ENCODE results near the gene KRT71. TPM values are rescaled to one million over a fixed set of nuclear protein-coding genes. Genes with fewer than 3 reads are reported as not detected.

KRT71 gene
- total RNA-seq, 4 donors from 2014 or later, result not detected

GRCh38 chr12:52577316-52577715 lies 24.4 kb upstream of the KRT71 start:
- Histone ChIP-seq H3K4me3 (replicated peaks in 1 of 3) (no peak overlapping the region), H3K36me3 (no peaks in the 10 kb centered on the region), H3K27me3 (no peaks in the 10 kb centered on the region), H3K27ac (no peak overlapping the region), H3K4me1 (peaks cover 8 to 18% of the 10 kb centered on the region in 2 donors), H3K9me3 (no peaks in the 10 kb centered on the region)
- DNase-seq, result no peak
- 94% methylated on average over 8 of the region's 8 CpGs for WGBS, 2 donors
- TF ChIP-seq POLR2A (IDR thresholded peaks at IDR 0.05) (no peak), CTCF (IDR thresholded peaks at IDR 0.05) (no peak)
- intact Hi-C loops (cut with DNase I), result no loop called here

- H3K4me3 ChIP-seq (replicated peaks in 1 of 3), result no peak overlapping the region
- intact Hi-C loops (cut with DNase I), result no loop called here
- no peaks in the 10 kb centered on the region for H3K9me3 ChIP-seq
- H3K27ac ChIP-seq, result no peak overlapping the region
- no peak for DNase-seq
- H3K36me3 ChIP-seq, result no peaks in the 10 kb centered on the region
- H3K4me1 ChIP-seq, result peaks cover 8 to 18% of the 10 kb centered on the region in 2 donors
- WGBS, 2 donors, result 98 to 99% methylated on average over 3 of the region's 3 CpGs
- H3K27me3 ChIP-seq, result no peaks in the 10 kb centered on the region
- no peak for TF ChIP-seq CTCF (IDR thresholded peaks at IDR 0.05)
- TF ChIP-seq POLR2A (IDR thresholded peaks at IDR 0.05), result no peak
Observed at GRCh38 chr12:52575948-52576347, 23.0 kb upstream of the KRT71 start.

- H3K36me3 ChIP-seq, result no peaks in the 10 kb centered on the region
- H3K9me3 ChIP-seq, result no peaks in the 10 kb centered on the region
- H3K4me3 ChIP-seq (replicated peaks in 1 of 3), result no peak overlapping the region
- 94 to 95% methylated on average over 7 to 9 of the region's 9 CpGs for WGBS, 2 donors
- no peak overlapping the region for H3K27ac ChIP-seq
- H3K27me3 ChIP-seq, result no peaks in the 10 kb centered on the region
- intact Hi-C loops (cut with DNase I), result no loop called here
- TF ChIP-seq POLR2A (IDR thresholded peaks at IDR 0.05) (no peak), CTCF (IDR thresholded peaks at IDR 0.05) (no peak)
- no peak for DNase-seq
- peaks cover 6 to 14% of the 10 kb centered on the region in 2 donors for H3K4me1 ChIP-seq
Observed at GRCh38 chr12:52575256-52575655, 22.3 kb upstream of the KRT71 start.

GRCh38 chr12:52573743-52574142 lies 20.8 kb upstream of the KRT71 start, which contains the start of gene KRT74:
Gene KRT74, minus strand, starts transcription at chr12:52573843. Its CDS starts 66 bp downstream, at chr12:52573777.
- TF ChIP-seq POLR2A (IDR thresholded peaks at IDR 0.05) (no peak), CTCF (IDR thresholded peaks at IDR 0.05) (no peak)
- H3K9me3 ChIP-seq, result no peaks in the 10 kb centered on the region
- no peak for DNase-seq
- H3K27me3 ChIP-seq, result no peaks in the 10 kb centered on the region
- intact Hi-C loops (cut with DNase I), result no loop called here
- no peaks in the 10 kb centered on the region for H3K36me3 ChIP-seq
- WGBS, 2 donors, result 83 to 98% methylated on average over 2 to 3 of the region's 3 CpGs
- H3K27ac ChIP-seq, result no peak within 1 kb of the TSS
- no peaks in the 10 kb centered on the region for H3K4me1 ChIP-seq
- H3K4me3 ChIP-seq (replicated peaks in 1 of 3), result no peak within 1 kb of the TSS

GRCh38 chr12:52573306-52573705 lies 20.4 kb upstream of the KRT71 start:
- Histone ChIP-seq H3K9me3 (no peaks in the 10 kb centered on the region), H3K4me1 (no peaks in the 10 kb centered on the region), H3K4me3 (replicated peaks in 1 of 3) (no peak overlapping the region), H3K27ac (no peak overlapping the region), H3K27me3 (no peaks in the 10 kb centered on the region), H3K36me3 (no peaks in the 10 kb centered on the region)
- WGBS, 2 donors, result 95 to 98% methylated on average over 14 to 15 of the region's 15 CpGs
- DNase-seq, result no peak
- TF ChIP-seq POLR2A (IDR thresholded peaks at IDR 0.05), result no peak
- TF ChIP-seq CTCF (IDR thresholded peaks at IDR 0.05), result no peak
- intact Hi-C loops (cut with DNase I), result no loop called here
